Raji (cell line): Measurements from ENCODE around the gene TNS3.

Source experiments
- POLR2A ChIP-seq: IDR thresholded peaks from 2 replicates; pipeline ENCODE4 v1.6.1; 2011; ENCODE audit warnings: low read depth, low read length, control low read depth; ENCODE audit not compliant: insufficient read depth

TNS3 gene

GRCh38 chr7:47247132-47247531 is 334.8 kb downstream of the TNS3 start:
- no peak for TF ChIP-seq POLR2A

- TF ChIP-seq POLR2A = no peak
Observed at GRCh38 chr7:47244692-47245091, 337.2 kb downstream of the TNS3 start.

GRCh38 chr7:47241112-47242065 is 340.5 kb downstream of the TNS3 start:
- TF ChIP-seq POLR2A = no peak

- TF ChIP-seq POLR2A = no peak
Observed at GRCh38 chr7:47239931-47240421, 341.9 kb downstream of the TNS3 start.

GRCh38 chr7:47239034-47239433 is 342.9 kb downstream of the TNS3 start:
- no peak for TF ChIP-seq POLR2A

- no peak for TF ChIP-seq POLR2A
Observed at GRCh38 chr7:47236480-47237129, 345.3 kb downstream of the TNS3 start.

GRCh38 chr7:47233996-47234395 is 347.9 kb downstream of the TNS3 start:
- no peak for TF ChIP-seq POLR2A

- no peak for TF ChIP-seq POLR2A
Observed at GRCh38 chr7:47232751-47233412, 349.0 kb downstream of the TNS3 start.

GRCh38 chr7:47231627-47232026 is 350.3 kb downstream of the TNS3 start:
- no peak for TF ChIP-seq POLR2A

GRCh38 chr7:47231032-47231431 is 350.9 kb downstream of the TNS3 start:
- no peak for TF ChIP-seq POLR2A

- TF ChIP-seq POLR2A = no peak
Observed at GRCh38 chr7:47228386-47229014, 353.4 kb downstream of the TNS3 start.

GRCh38 chr7:47227762-47228177 is 354.1 kb downstream of the TNS3 start:
- no peak for TF ChIP-seq POLR2A

GRCh38 chr7:47226696-47227095 is 355.2 kb downstream of the TNS3 start:
- TF ChIP-seq POLR2A = no peak

- TF ChIP-seq POLR2A = no peak
Observed at GRCh38 chr7:47225387-47226131, 356.4 kb downstream of the TNS3 start.
